Esophagus muscularis mucosa (tissue), 4 donors: ENCODE data around the gene RAB33B. TPM values are rescaled to one million over a fixed set of nuclear protein-coding genes. Genes with fewer than 3 reads are reported as not detected.

Experiments
- DNase-seq: peaks from one replicate; pipeline ENCODE4 v3.0.0-alpha.2; 2017; ENCODE audit errors: extremely low spot score
- H3K27ac ChIP-seq, 4 donors: fragments of 200-600 bp; sonication (generic); replicated peaks in 1 of 4; 1 replicate in 3 of 4; 2 replicates in 1 of 4; pipeline ENCODE4 v1.5.1; 2016 to 2019; ENCODE audit warnings: mild to moderate bottlenecking in 1 of 4
- H3K27me3 ChIP-seq, 4 donors: fragments of 200-600 bp; sonication (generic); one replicate each; pipeline versions ENCODE4 v1.5.1 to v1.6.0; 2016 to 2019
- H3K36me3 ChIP-seq, 4 donors: fragments of 200-600 bp; sonication (generic); one replicate each; pipeline ENCODE4 v1.5.1; 2016 to 2019
- H3K4me1 ChIP-seq, 4 donors: fragments of 200-600 bp; sonication (generic); one replicate each; pipeline ENCODE4 v1.5.1; 2016 to 2019
- H3K4me3 ChIP-seq, 4 donors: fragments of 200-600 bp; sonication (generic); 1 replicate in 2 of 4; 2 replicates in 2 of 4; pipeline ENCODE4 v1.5.1; 2016 to 2019; ENCODE audit warnings: mild to moderate bottlenecking in 4 of 4, moderate library complexity in 1 of 4
- H3K9me3 ChIP-seq, 4 donors: fragments of 200-600 bp; sonication (generic); 1 replicate in 3 of 4; 2 replicates in 1 of 4; pipeline ENCODE4 v1.5.1; 2016 to 2019
- CTCF ChIP-seq, 3 experiments: fragments of 200-600 bp in 2 of 3; fragments of 450-650 bp in 1 of 3; sonication (generic) in 2 of 3; IDR thresholded peaks; one replicate each; pipeline ENCODE4 v1.5.1; 2017 to 2019; ENCODE audit warnings: antibody characterized with exemption in 3 of 3, mild to moderate bottlenecking in 2 of 3, moderate library complexity in 1 of 3
- EP300 ChIP-seq: sonication (generic); formaldehyde crosslinking; IDR thresholded peaks from one replicate; pipeline ENCODE4 v1.6.1; 2017; ENCODE audit warnings: antibody characterized with exemption
- POLR2A ChIP-seq: fragments of 450-650 bp; IDR thresholded peaks from one replicate; pipeline ENCODE4 v1.6.1; 2017; ENCODE audit warnings: antibody characterized with exemption, moderate library complexity, mild to moderate bottlenecking, low read depth
- POLR2AphosphoS5 ChIP-seq, 2 donors: sonication (generic); formaldehyde crosslinking; IDR thresholded peaks; one replicate each; pipeline ENCODE4 v1.6.1; 2017; ENCODE audit warnings: antibody characterized with exemption in 2 of 2
- WGBS: methylation state at CpG from one replicate; pipeline ENCODE4 v1.1.5; 2018; 5-methylcytosine and 5-hydroxymethylcytosine counted together
- intact Hi-C: fragments of 100-400 bp; cut with DNase I; formaldehyde crosslinking; loops from one replicate; pipeline ENCODE4 v1.15.1; 2023
- total RNA-seq, 4 donors: library from RNA; depleted of rRNA; stranded (reverse); fragments of >200 nt; gene quantifications; one replicate each; pipeline versions ENCODE4 v1.1.0 to v1.2.1, GENCODE V29; 2016

Gene RAB33B
- total RNA-seq, 4 donors from 2014 or later, result 10.8 to 16.1 (median 14.8) TPM

- peaks cover 0 to 12% (median 11%) of the 10 kb centered on the region in 4 donors for H3K4me1 ChIP-seq
- H3K4me3 ChIP-seq, result no peak overlapping the region
- peaks cover 0 to 10% (median 0%) of the 10 kb centered on the region in 4 donors for H3K36me3 ChIP-seq
- TF ChIP-seq EP300 (no peak), POLR2A (no peak), POLR2AphosphoS5 (IDR thresholded peaks at IDR 0.05) (no peak), CTCF (IDR thresholded peaks at IDR 0.05) (no peak)
- no peaks in the 10 kb centered on the region for H3K27me3 ChIP-seq
- H3K9me3 ChIP-seq, result no peaks in the 10 kb centered on the region
- intact Hi-C loops, result loop anchor here (5.0 kb wide), 2 partner anchors 133 to 153 kb away; no protein-coding TSS in a partner anchor
- no peak for DNase-seq
- no peak overlapping the region for H3K27ac ChIP-seq
- 93% methylated on average over 4 of the region's 4 CpGs for WGBS
Measured at GRCh38 chr4:139499186-139499585, 45.3 kb downstream of the RAB33B start.

DNA sequence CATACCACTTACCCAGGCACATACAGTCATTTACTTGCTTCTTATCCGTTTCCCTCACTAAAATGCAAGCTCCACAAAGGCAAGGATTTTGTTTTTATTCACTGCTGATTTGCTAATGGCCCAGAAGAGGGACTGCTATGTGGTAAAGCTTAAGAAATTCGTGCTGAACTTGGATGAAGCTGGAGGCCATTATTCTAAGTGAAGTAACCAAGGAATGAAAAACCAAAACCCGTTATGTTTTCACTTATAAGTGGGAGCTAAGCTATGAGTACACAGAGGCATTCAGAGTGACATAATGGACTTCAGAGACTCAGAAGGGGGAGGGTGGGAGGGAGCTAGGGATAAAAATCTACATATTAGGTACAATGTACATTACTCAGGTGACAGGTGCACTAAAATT lies 47.2 kb downstream of the RAB33B start:
- no peak for TF ChIP-seq EP300
- no peak for TF ChIP-seq POLR2AphosphoS5 (IDR thresholded peaks at IDR 0.05)
- TF ChIP-seq CTCF (IDR thresholded peaks at IDR 0.05), result no peak
- TF ChIP-seq POLR2A, result no peak

GRCh38 chr4:139501527-139501926 lies 47.6 kb downstream of the RAB33B start:
- Histone ChIP-seq H3K27ac (no peak overlapping the region), H3K4me1 (peaks cover 0 to 12% (median 11%) of the 10 kb centered on the region in 4 donors), H3K27me3 (no peaks in the 10 kb centered on the region), H3K4me3 (no peak overlapping the region), H3K9me3 (no peaks in the 10 kb centered on the region), H3K36me3 (peaks cover 0 to 13% (median 5%) of the 10 kb centered on the region in 4 donors)
- intact Hi-C loops, result no loop called here
- WGBS, result 87% methylated on average over 6 of the region's 6 CpGs
- DNase-seq, result no peak
- TF ChIP-seq CTCF (IDR thresholded peaks at IDR 0.05), result no peak
- no peak for TF ChIP-seq EP300
- no peak for TF ChIP-seq POLR2A
- no peak for TF ChIP-seq POLR2AphosphoS5 (IDR thresholded peaks at IDR 0.05)

More for the DNA sequence above, 47.2 kb downstream of the RAB33B start:
- no peak for DNase-seq
- Histone ChIP-seq H3K4me3 (no peak overlapping the region), H3K9me3 (no peaks in the 10 kb centered on the region), H3K27me3 (no peaks in the 10 kb centered on the region), H3K36me3 (peaks cover 0 to 10% (median 5%) of the 10 kb centered on the region in 4 donors), H3K4me1 (peaks cover 0 to 12% (median 11%) of the 10 kb centered on the region in 4 donors), H3K27ac (no peak overlapping the region)
- intact Hi-C loops, result no loop called here
- 65% methylated on average over 3 of the region's 3 CpGs for WGBS

DNA sequence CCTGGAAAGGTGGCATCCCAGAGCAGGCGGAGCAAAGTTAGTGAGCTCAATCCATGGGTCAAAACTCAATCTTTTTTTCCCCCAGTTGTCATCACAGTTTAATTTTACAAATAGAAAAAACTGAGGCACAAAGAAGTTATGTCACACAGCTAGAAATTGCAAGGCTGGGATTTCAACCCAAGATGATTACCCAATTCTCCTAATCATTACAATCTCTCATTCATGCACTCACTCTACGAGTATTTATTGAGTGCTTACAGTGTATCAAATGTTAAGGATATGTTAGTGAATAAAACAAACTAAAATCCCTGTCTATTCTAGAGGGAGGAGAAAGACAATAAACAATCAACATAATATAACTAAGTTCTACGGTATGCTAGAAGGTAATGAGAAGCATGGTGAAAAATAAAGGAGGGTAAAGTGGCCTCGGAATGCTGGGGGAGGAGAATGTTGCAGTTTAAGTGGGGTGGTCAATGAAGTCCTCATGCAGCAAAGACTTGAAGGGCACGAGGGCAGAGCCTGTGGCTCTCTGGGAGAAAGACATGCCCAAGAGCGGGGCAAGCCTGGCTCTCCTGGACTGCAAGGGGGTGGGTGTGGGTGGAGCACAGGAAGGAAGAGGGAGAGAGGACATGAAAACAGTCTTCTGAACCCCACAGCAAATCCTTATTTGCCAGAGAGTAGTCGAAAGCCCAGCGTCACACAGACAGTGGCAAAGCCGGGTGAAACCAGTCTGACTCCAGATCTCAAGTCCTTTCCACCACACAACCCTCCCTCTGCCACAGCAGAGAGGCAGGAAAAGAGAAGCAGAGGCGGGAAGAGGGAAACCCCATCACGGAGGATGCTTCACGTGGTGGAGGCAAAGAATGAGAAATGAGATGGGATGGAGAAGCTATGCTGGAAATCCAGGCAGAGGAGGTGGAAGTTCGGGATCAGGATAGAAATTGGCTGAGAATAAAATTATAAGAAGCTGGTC lies 48.3 kb downstream of the RAB33B start:
- Histone ChIP-seq H3K27ac (no peak overlapping the region), H3K9me3 (no peaks in the 10 kb centered on the region), H3K4me3 (no peak overlapping the region), H3K36me3 (peaks cover 0 to 20% (median 11%) of the 10 kb centered on the region in 4 donors), H3K27me3 (no peaks in the 10 kb centered on the region), H3K4me1 (peaks cover 0 to 12% (median 11%) of the 10 kb centered on the region in 4 donors)
- intact Hi-C loops, result no loop called here
- TF ChIP-seq POLR2A, result no peak
- no peak for TF ChIP-seq POLR2AphosphoS5 (IDR thresholded peaks at IDR 0.05)
- no peak for TF ChIP-seq CTCF (IDR thresholded peaks at IDR 0.05)
- TF ChIP-seq EP300, result no peak
- WGBS, result 80% methylated on average over 13 of the region's 13 CpGs
- DNase-seq, result no peak
